ENCODE results near the gene NLK. TPM values are rescaled to one million over a fixed set of nuclear protein-coding genes. Genes with fewer than 3 reads are reported as not detected.

The NLK gene
- total RNA-seq, 1 experiment from 2014 or later, result 31.8 TPM

GRCh38 chr17:28139822-28140221, 97.3 kb downstream of the NLK start:
- no peaks in the 10 kb centered on the region for H3K9me3 ChIP-seq (ENCODE audit: control insufficient read depth, low read depth, low read length)
- H3K14ac ChIP-seq (ENCODE audit: insufficient read depth, low read length), result no peak overlapping the region
- H3K9me3 Mint-ChIP-seq, result no peaks in the 10 kb centered on the region
- no peak overlapping the region for H4K8ac ChIP-seq (replicated peaks; ENCODE audit: insufficient read length, low read depth, low read length)
- no peak overlapping the region for H2AK5ac ChIP-seq (ENCODE audit: insufficient read length, low read length)
- no peak overlapping the region for H3T11ph ChIP-seq (ENCODE audit: low read length)
- peaks cover under 1 to 9% (median 2%) of the 10 kb centered on the region in 3 experiments; a peak in 3 of 7 replicates for H3K36me3 Mint-ChIP-seq (ENCODE audit: insufficient read depth in 1 of 3, low read depth in 3 of 3)
- no peak overlapping the region for H3K4me2 ChIP-seq (ENCODE audit: insufficient read depth, insufficient read length, low read length)
- H3K56ac ChIP-seq (ENCODE audit: insufficient read length, low read depth, low read length), result no peak overlapping the region
- no peak overlapping the region for H2BK12ac ChIP-seq (ENCODE audit: insufficient read length, low read depth, low read length)
- H3K27me3 Mint-ChIP-seq (ENCODE audit: low read depth), result no peaks in the 10 kb centered on the region
- H3K4ac ChIP-seq (ENCODE audit: low read depth, low read length), result no peak overlapping the region
- no peak overlapping the region for H3K9ac ChIP-seq (ENCODE audit: extremely low read depth, insufficient read length, low read length)
- no peak overlapping the region for H3K18ac ChIP-seq (ENCODE audit: insufficient read length, low read depth, low read length)
- H3K27ac ChIP-seq (ENCODE audit: insufficient read length, low read depth, low read length), result no peak overlapping the region
- H4K5ac ChIP-seq (ENCODE audit: insufficient read length, low read depth, low read length), result no peak overlapping the region
- no peak overlapping the region for H4K91ac ChIP-seq (ENCODE audit: insufficient read length, low read depth, low read length)
- H2BK5ac ChIP-seq (ENCODE audit: insufficient read length, low read length), result no peak overlapping the region
- H3K4me1 Mint-ChIP-seq, result no peaks in the 10 kb centered on the region
- H2AFZ ChIP-seq (ENCODE audit: low read length), result no peak overlapping the region
- no peaks in the 10 kb centered on the region for H3K27me3 ChIP-seq (ENCODE audit: insufficient read depth, low read length)
- H4K20me1 ChIP-seq (ENCODE audit: control insufficient read depth, insufficient read depth, insufficient read length), result no peaks in the 10 kb centered on the region
- H3K23me2 ChIP-seq (ENCODE audit: insufficient read length, low read depth, low read length, poor library complexity, severe bottlenecking), result no peaks in the 10 kb centered on the region
- no peak for DNase-seq
- TF ChIP-seq, protein P1, sequence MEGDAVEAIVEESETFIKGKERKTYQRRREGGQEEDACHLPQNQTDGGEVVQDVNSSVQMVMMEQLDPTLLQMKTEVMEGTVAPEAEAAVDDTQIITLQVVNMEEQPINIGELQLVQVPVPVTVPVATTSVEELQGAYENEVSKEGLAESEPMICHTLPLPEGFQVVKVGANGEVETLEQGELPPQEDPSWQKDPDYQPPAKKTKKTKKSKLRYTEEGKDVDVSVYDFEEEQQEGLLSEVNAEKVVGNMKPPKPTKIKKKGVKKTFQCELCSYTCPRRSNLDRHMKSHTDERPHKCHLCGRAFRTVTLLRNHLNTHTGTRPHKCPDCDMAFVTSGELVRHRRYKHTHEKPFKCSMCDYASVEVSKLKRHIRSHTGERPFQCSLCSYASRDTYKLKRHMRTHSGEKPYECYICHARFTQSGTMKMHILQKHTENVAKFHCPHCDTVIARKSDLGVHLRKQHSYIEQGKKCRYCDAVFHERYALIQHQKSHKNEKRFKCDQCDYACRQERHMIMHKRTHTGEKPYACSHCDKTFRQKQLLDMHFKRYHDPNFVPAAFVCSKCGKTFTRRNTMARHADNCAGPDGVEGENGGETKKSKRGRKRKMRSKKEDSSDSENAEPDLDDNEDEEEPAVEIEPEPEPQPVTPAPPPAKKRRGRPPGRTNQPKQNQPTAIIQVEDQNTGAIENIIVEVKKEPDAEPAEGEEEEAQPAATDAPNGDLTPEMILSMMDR (conservative IDR thresholded peaks at IDR 0.05), result no peak
- no peaks in the 10 kb centered on the region for H3K79me1 ChIP-seq (ENCODE audit: insufficient read depth, low read depth, low read length, poor library complexity, severe bottlenecking)
- H2BK15ac ChIP-seq (ENCODE audit: low read depth, low read length), result no peak overlapping the region
- no peaks in the 10 kb centered on the region for H3K4me1 ChIP-seq (ENCODE audit: insufficient read depth, low read length)
- no CpG with 5 or more reads among the region's 1 CpG for WGBS (ENCODE audit: extremely low coverage, insufficient read length, low lambda C conversion rate)
- H3K27ac Mint-ChIP-seq, result no peak overlapping the region; a peak in 1 of 7 replicates
- no peak overlapping the region for H3K23ac ChIP-seq (ENCODE audit: insufficient read length, low read depth, low read length)
- no peaks in the 10 kb centered on the region for H3K79me2 ChIP-seq (ENCODE audit: insufficient read depth, low read length)
- H2BK20ac ChIP-seq (ENCODE audit: low read depth, low read length, poor library complexity, severe bottlenecking), result no peak overlapping the region
- H3K4me3 Mint-ChIP-seq, result no peak overlapping the region
- no peak overlapping the region for H2BK120ac ChIP-seq (ENCODE audit: low read depth, low read length, poor library complexity, severe bottlenecking)

Data from H9 (cell line).